SK-N-SH treated with all-trans-retinoic acid at 6 μM for 48 hours (cell line): ENCODE results near the gene CDHR5.

Experiments used
- CSDC2 ChIP-seq: fragments of 250-450 bp; sonication (Bioruptor Pico); IDR thresholded peaks from 2 replicates; pipeline ENCODE4 v1.5.0; 2020; ENCODE audit warnings: mild to moderate bottlenecking, moderate library complexity
- ESRRG ChIP-seq: fragments of 250-450 bp; sonication (Bioruptor Pico); IDR thresholded peaks from 2 replicates; pipeline ENCODE4 v1.6.1; 2021; ENCODE audit warnings: mild to moderate bottlenecking
- ISL1 ChIP-seq: fragments of 250-450 bp; sonication (Bioruptor Pico); IDR thresholded peaks from 2 replicates; pipeline ENCODE4 v2.1.2; 2022; ENCODE audit warnings: mild to moderate bottlenecking, moderate library complexity
- PATZ1 ChIP-seq: fragments of 250-450 bp; sonication (Bioruptor Pico); IDR thresholded peaks from 2 replicates; pipeline ENCODE4 v1.8.0; 2020; ENCODE audit warnings: mild to moderate bottlenecking, moderate library complexity, borderline replicate concordance
- PPARA ChIP-seq: fragments of 250-450 bp; sonication (Bioruptor Pico); IDR thresholded peaks from 2 replicates; pipeline ENCODE4 v1.5.0; 2020; ENCODE audit warnings: mild to moderate bottlenecking, borderline replicate concordance
- SNAI2 ChIP-seq: fragments of 250-450 bp; sonication (Bioruptor Pico); IDR thresholded peaks from 2 replicates; pipeline ENCODE4 v1.5.0; 2020; ENCODE audit warnings: mild to moderate bottlenecking, moderate library complexity
- TSHZ2 ChIP-seq: fragments of 250-450 bp; sonication (Bioruptor Pico); IDR thresholded peaks from 2 replicates; pipeline ENCODE4 v1.5.0; 2020; ENCODE audit warnings: mild to moderate bottlenecking, moderate library complexity
- ZFP3 ChIP-seq: fragments of 250-450 bp; sonication (Bioruptor Pico); IDR thresholded peaks from 2 replicates; pipeline ENCODE4 v1.5.0; 2020; ENCODE audit warnings: mild to moderate bottlenecking, moderate library complexity
- ZNF565 ChIP-seq: fragments of 450-650 bp; formaldehyde crosslinking; conservative IDR thresholded peaks from 2 replicates; pipeline ENCODE4 v1.5.0; 2020; ENCODE audit warnings: low read depth, mild to moderate bottlenecking, moderate library complexity
- ZNF8 ChIP-seq: fragments of 450-650 bp; formaldehyde crosslinking; IDR thresholded peaks from 2 replicates; pipeline ENCODE4 v1.5.0; 2020; ENCODE audit warnings: mild to moderate bottlenecking, moderate library complexity

GRCh38 chr11:628056-628455, 3.3 kb upstream of the CDHR5 start:
- TF ChIP-seq ZNF565 (CRISPR knock-in tag), result no peak
- no peak for TF ChIP-seq ISL1 (CRISPR knock-in tag)
- TF ChIP-seq CSDC2 (CRISPR knock-in tag), result no peak
- TF ChIP-seq SNAI2 (CRISPR knock-in tag), result no peak
- TF ChIP-seq PATZ1, result no peak
- TF ChIP-seq PPARA (CRISPR knock-in tag), result no peak
- no peak for TF ChIP-seq ESRRG (CRISPR knock-in tag)
- TF ChIP-seq ZNF8 (CRISPR knock-in tag), result no peak
- no peak for TF ChIP-seq ZFP3 (CRISPR knock-in tag)
- no peak for TF ChIP-seq TSHZ2 (CRISPR knock-in tag)
